Liver (tissue), 3 donors: ENCODE results near the gene KCTD3.

Experiments
- CTCF ChIP-seq: fragments of 150-350 bp; IDR thresholded peaks from 2 replicates; pipeline ENCODE4 v1.5.1; 2017; ENCODE audit warnings: improper control_type of control experiment, low read depth, low read length; ENCODE audit not compliant: missing input control
- EGR1 ChIP-seq, 2 donors: IDR thresholded peaks; 2 replicates each; pipeline ENCODE4 v1.6.1; 2016 to 2018; ENCODE audit warnings: antibody characterized with exemption in 2 of 2, low read depth in 2 of 2
- HNF4G ChIP-seq: IDR thresholded peaks from 2 replicates; pipeline ENCODE4 v1.6.1; 2016; ENCODE audit warnings: antibody characterized with exemption
- JUND ChIP-seq, 2 donors: IDR thresholded peaks; 2 replicates each; pipeline ENCODE4 v1.6.1; 2016; ENCODE audit warnings: antibody characterized with exemption in 2 of 2
- RAD21 ChIP-seq, 2 donors: IDR thresholded peaks; 2 replicates each; pipeline ENCODE4 v1.6.1; 2016; ENCODE audit warnings: antibody characterized with exemption in 2 of 2, mild to moderate bottlenecking in 2 of 2
- donor health status: healthy.
- donor health status: healthy.

- TF ChIP-seq JUND (IDR thresholded peaks at IDR 0.05) = no peak
- TF ChIP-seq CTCF = no peak
- TF ChIP-seq RAD21 (IDR thresholded peaks at IDR 0.05) = no peak
- no peak for TF ChIP-seq HNF4G
- no peak for TF ChIP-seq EGR1 (IDR thresholded peaks at IDR 0.05; ENCODE audit: low read depth in 2 of 2)
These were observed 36.6 kb upstream of the KCTD3 start for GRCh38 chr1:215530401-215530984.
